Measurements from ENCODE around the gene FIG4.
A peak's percentile ranks its signal among the peaks of the same experiment; 100 is the strongest.
"Not testable (repeated sequence)": the region's sequence is repeated elsewhere in the genome, so short reads cannot be mapped to it uniquely, and the experiment has no call there.

FIG4 gene

GRCh38 chr6:109690737-109691621, at the start of gene FIG4, which contains the start of gene AK9:
FIG4 (plus strand) TSS chr6:109691296; CDS start chr6:109691436, 140 bp downstream.
AK9 (minus strand) TSS chr6:109691202; CDS start chr6:109675745, 15,457 bp downstream.
- peak; percentile 96 for DNase-seq (ENCODE audit: low spot score)

GRCh38 chr6:109644131-109644530, 47.0 kb upstream of the FIG4 start:
- no peak for DNase-seq (ENCODE audit: low spot score)

- no peak for DNase-seq (ENCODE audit: low spot score)
These were observed 37.8 kb upstream of the FIG4 start for GRCh38 chr6:109653264-109653663.

- DNase-seq (ENCODE audit: low spot score): no peak
These were observed 35.3 kb upstream of the FIG4 start for GRCh38 chr6:109655761-109656262.

- DNase-seq (ENCODE audit: low spot score): no peak
These were observed 30.4 kb upstream of the FIG4 start for GRCh38 chr6:109660526-109661320.

- peak; percentile 25 for DNase-seq (ENCODE audit: low spot score)
These were observed 28.9 kb upstream of the FIG4 start for GRCh38 chr6:109662192-109662591.

- DNase-seq (ENCODE audit: low spot score): no peak
These were observed 21.3 kb upstream of the FIG4 start for GRCh38 chr6:109669811-109670210.

GRCh38 chr6:109671733-109672132, 19.4 kb upstream of the FIG4 start:
- peak; percentile 32 for DNase-seq (ENCODE audit: low spot score)

GRCh38 chr6:109672175-109672574, 18.9 kb upstream of the FIG4 start:
- no peak for DNase-seq (ENCODE audit: low spot score)

- DNase-seq (ENCODE audit: low spot score): no peak
These were observed 18.3 kb upstream of the FIG4 start for GRCh38 chr6:109672839-109673238.

- DNase-seq (ENCODE audit: low spot score): no peak
These were observed 14.4 kb upstream of the FIG4 start for GRCh38 chr6:109676724-109677123.

- no peak for DNase-seq (ENCODE audit: low spot score)
These were observed 12.9 kb upstream of the FIG4 start for GRCh38 chr6:109678240-109678639.

GRCh38 chr6:109678661-109679505, 12.2 kb upstream of the FIG4 start:
- DNase-seq (ENCODE audit: low spot score): not testable (repeated sequence)

GRCh38 chr6:109686566-109687265, 4.4 kb upstream of the FIG4 start:
- DNase-seq (ENCODE audit: low spot score): no peak

- peak; percentile 81 for DNase-seq (ENCODE audit: low spot score)
These were observed 3.8 kb upstream of the FIG4 start for GRCh38 chr6:109687271-109687761.

GRCh38 chr6:109690373-109690736, 741 bp upstream of the FIG4 start:
- DNase-seq (ENCODE audit: low spot score): peak; percentile 29

- DNase-seq (ENCODE audit: low spot score): no peak
These were observed 2.0 kb downstream of the FIG4 start for GRCh38 chr6:109693111-109693510.

- DNase-seq (ENCODE audit: low spot score): no peak
These were observed 4.4 kb downstream of the FIG4 start for GRCh38 chr6:109695468-109695867.

- DNase-seq (ENCODE audit: low spot score): no peak
These were observed 5.3 kb downstream of the FIG4 start for GRCh38 chr6:109696355-109696754.

GRCh38 chr6:109701221-109701620, 10.1 kb downstream of the FIG4 start:
- DNase-seq (ENCODE audit: low spot score): no peak

- no peak for DNase-seq (ENCODE audit: low spot score)
These were observed 10.7 kb downstream of the FIG4 start for GRCh38 chr6:109701774-109702173.

Measured in GM03348 (cell line).